ENCODE data around the gene DMD. TPM values are rescaled to one million over a fixed set of nuclear protein-coding genes. Genes with fewer than 3 reads are reported as not detected.

The DMD gene
- total RNA-seq, 2 donors from 2014 or later, result 19.6 to 24.9 TPM

GRCh38 chrX:32408389-32408788, 803.0 kb downstream of the DMD start:
- H3K4me1 Mint-ChIP-seq, result no peaks in the 10 kb centered on the region
- H3K4me1 ChIP-seq (ENCODE audit: control insufficient read depth, insufficient read depth, low read length), result no peaks in the 10 kb centered on the region
- H3K36me3 Mint-ChIP-seq (ENCODE audit: low read depth), result no peaks in the 10 kb centered on the region
- no peak overlapping the region for H3K4me3 ChIP-seq (ENCODE audit: low read length)
- no peak overlapping the region for H3K9ac ChIP-seq (ENCODE audit: extremely low read depth, low read length, poor library complexity, severe bottlenecking)
- no peaks in the 10 kb centered on the region for H3K27me3 ChIP-seq (ENCODE audit: control insufficient read depth, insufficient read depth, low read length, poor library complexity, severe bottlenecking)
- no peak overlapping the region for H3K4me3 Mint-ChIP-seq
- 53% methylated on average over 3 of the region's 4 CpGs; no CpG with 5 or more reads in 1 of the 2 experiments for WGBS, 2 experiments (ENCODE audit: insufficient coverage in 1 of 2, insufficient read length in 1 of 2)
- TF ChIP-seq CTCF (conservative IDR thresholded peaks at IDR 0.05), result peak; percentile 72
- H3K9me3 ChIP-seq (ENCODE audit: control insufficient read depth, low read length), result no peaks in the 10 kb centered on the region
- peaks cover 7% of the 10 kb centered on the region for H3K9me3 Mint-ChIP-seq
- H3K27ac ChIP-seq (ENCODE audit: low read depth, low read length), result no peak overlapping the region
- no peaks in the 10 kb centered on the region for H3K36me3 ChIP-seq (ENCODE audit: control insufficient read depth, insufficient read depth, low read length)
- no peak overlapping the region for H3K27ac Mint-ChIP-seq
- DNase-seq, result peak; percentile 61
- no peaks in the 10 kb centered on the region for H3K27me3 Mint-ChIP-seq (ENCODE audit: insufficient read depth)

- H3K9ac ChIP-seq (ENCODE audit: extremely low read depth, low read length, poor library complexity, severe bottlenecking), result no peak overlapping the region
- Mint-ChIP-seq H3K36me3 (ENCODE audit: low read depth) (no peaks in the 10 kb centered on the region), H3K4me1 (no peaks in the 10 kb centered on the region), H3K9me3 (peaks cover 7% of the 10 kb centered on the region), H3K4me3 (no peak overlapping the region), H3K27ac (no peak overlapping the region), H3K27me3 (ENCODE audit: insufficient read depth) (no peaks in the 10 kb centered on the region)
- 86% methylated on average over 1 of the region's 4 CpGs; no CpG with 5 or more reads in 1 of the 2 experiments for WGBS, 2 experiments (ENCODE audit: insufficient coverage in 1 of 2, insufficient read length in 1 of 2)
- H3K36me3 ChIP-seq (ENCODE audit: control insufficient read depth, insufficient read depth, low read length), result no peaks in the 10 kb centered on the region
- H3K4me1 ChIP-seq (ENCODE audit: control insufficient read depth, insufficient read depth, low read length), result no peaks in the 10 kb centered on the region
- H3K27me3 ChIP-seq (ENCODE audit: control insufficient read depth, insufficient read depth, low read length, poor library complexity, severe bottlenecking), result no peaks in the 10 kb centered on the region
- no peak for DNase-seq
- TF ChIP-seq CTCF (conservative IDR thresholded peaks at IDR 0.05), result no peak
- no peak overlapping the region for H3K27ac ChIP-seq (ENCODE audit: low read depth, low read length)
- no peaks in the 10 kb centered on the region for H3K9me3 ChIP-seq (ENCODE audit: control insufficient read depth, low read length)
- no peak overlapping the region for H3K4me3 ChIP-seq (ENCODE audit: low read length)
Observed at GRCh38 chrX:32397562-32398216, 813.7 kb downstream of the DMD start.

GRCh38 chrX:32395878-32396277, 815.5 kb downstream of the DMD start:
- H3K4me3 ChIP-seq (ENCODE audit: low read length), result no peak overlapping the region

More at GRCh38 chrX:32395878-32396277, 815.5 kb downstream of the DMD start:
- 100% methylated on average over 1 of the region's 2 CpGs; no CpG with 5 or more reads in 1 of the 2 experiments for WGBS, 2 experiments (ENCODE audit: insufficient coverage in 1 of 2, insufficient read length in 1 of 2)
- Mint-ChIP-seq H3K36me3 (ENCODE audit: low read depth) (no peaks in the 10 kb centered on the region), H3K4me3 (no peak overlapping the region), H3K27me3 (ENCODE audit: insufficient read depth) (no peaks in the 10 kb centered on the region), H3K27ac (no peak overlapping the region), H3K4me1 (no peaks in the 10 kb centered on the region), H3K9me3 (peaks cover 6% of the 10 kb centered on the region)
- Histone ChIP-seq H3K27ac (ENCODE audit: low read depth, low read length) (no peak overlapping the region), H3K4me1 (ENCODE audit: control insufficient read depth, insufficient read depth, low read length) (no peaks in the 10 kb centered on the region), H3K9me3 (ENCODE audit: control insufficient read depth, low read length) (no peaks in the 10 kb centered on the region), H3K36me3 (ENCODE audit: control insufficient read depth, insufficient read depth, low read length) (no peaks in the 10 kb centered on the region), H3K27me3 (ENCODE audit: control insufficient read depth, insufficient read depth, low read length, poor library complexity, severe bottlenecking) (no peaks in the 10 kb centered on the region), H3K9ac (ENCODE audit: extremely low read depth, low read length, poor library complexity, severe bottlenecking) (no peak overlapping the region)
- no peak for TF ChIP-seq CTCF (conservative IDR thresholded peaks at IDR 0.05)
- no peak for DNase-seq
